ENCODE measurements around the gene HMCN2. TPM values are rescaled to one million over a fixed set of nuclear protein-coding genes. Genes with fewer than 3 reads are reported as not detected.

HMCN2 gene
- total RNA-seq, 1 experiment from 2014 or later, result 5.6 TPM

GRCh38 chr9:130298662-130299279 is 33.2 kb downstream of the HMCN2 start (continued):
- TF ChIP-seq IRF1 (CRISPR knock-in tag; IDR thresholded peaks at IDR 0.05) (no peak), MXD4 (CRISPR knock-in tag; IDR thresholded peaks at IDR 0.05; ENCODE audit: borderline replicate concordance) (no peak), ZSCAN18 (CRISPR knock-in tag; IDR thresholded peaks at IDR 0.05) (no peak), JUN (CRISPR knock-in tag; IDR thresholded peaks at IDR 0.05) (0 out of 2 replicates have a peak, but pooled peaks have one; percentile 60), ESRRA (CRISPR knock-in tag; IDR thresholded peaks at IDR 0.05; ENCODE audit: borderline replicate concordance) (peak; percentile 63; the same call in 1 of the 2 replicates), ZNF138 (CRISPR knock-in tag; conservative IDR thresholded peaks at IDR 0.05) (no peak), AFF4 (CRISPR knock-in tag; IDR thresholded peaks at IDR 0.05; ENCODE audit: borderline replicate concordance) (no peak), NR2C2 (CRISPR knock-in tag; IDR thresholded peaks at IDR 0.05) (0 out of 2 replicates have a peak, but pooled peaks have one; percentile 30), RORB (CRISPR knock-in tag; IDR thresholded peaks at IDR 0.05) (no peak), PREB (CRISPR knock-in tag; IDR thresholded peaks at IDR 0.05; ENCODE audit: borderline replicate concordance) (peak; percentile 69; the same call in 1 of the 2 replicates), ZNF532 (CRISPR knock-in tag; IDR thresholded peaks at IDR 0.05; ENCODE audit: borderline replicate concordance) (no peak)
- TF ChIP-seq, protein P1, sequence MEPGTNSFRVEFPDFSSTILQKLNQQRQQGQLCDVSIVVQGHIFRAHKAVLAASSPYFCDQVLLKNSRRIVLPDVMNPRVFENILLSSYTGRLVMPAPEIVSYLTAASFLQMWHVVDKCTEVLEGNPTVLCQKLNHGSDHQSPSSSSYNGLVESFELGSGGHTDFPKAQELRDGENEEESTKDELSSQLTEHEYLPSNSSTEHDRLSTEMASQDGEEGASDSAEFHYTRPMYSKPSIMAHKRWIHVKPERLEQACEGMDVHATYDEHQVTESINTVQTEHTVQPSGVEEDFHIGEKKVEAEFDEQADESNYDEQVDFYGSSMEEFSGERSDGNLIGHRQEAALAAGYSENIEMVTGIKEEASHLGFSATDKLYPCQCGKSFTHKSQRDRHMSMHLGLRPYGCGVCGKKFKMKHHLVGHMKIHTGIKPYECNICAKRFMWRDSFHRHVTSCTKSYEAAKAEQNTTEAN (CRISPR knock-in tag; IDR thresholded peaks at IDR 0.05), result peak; percentile 61; the same call in 1 of the 2 replicates
- TF ChIP-seq, protein P2, sequence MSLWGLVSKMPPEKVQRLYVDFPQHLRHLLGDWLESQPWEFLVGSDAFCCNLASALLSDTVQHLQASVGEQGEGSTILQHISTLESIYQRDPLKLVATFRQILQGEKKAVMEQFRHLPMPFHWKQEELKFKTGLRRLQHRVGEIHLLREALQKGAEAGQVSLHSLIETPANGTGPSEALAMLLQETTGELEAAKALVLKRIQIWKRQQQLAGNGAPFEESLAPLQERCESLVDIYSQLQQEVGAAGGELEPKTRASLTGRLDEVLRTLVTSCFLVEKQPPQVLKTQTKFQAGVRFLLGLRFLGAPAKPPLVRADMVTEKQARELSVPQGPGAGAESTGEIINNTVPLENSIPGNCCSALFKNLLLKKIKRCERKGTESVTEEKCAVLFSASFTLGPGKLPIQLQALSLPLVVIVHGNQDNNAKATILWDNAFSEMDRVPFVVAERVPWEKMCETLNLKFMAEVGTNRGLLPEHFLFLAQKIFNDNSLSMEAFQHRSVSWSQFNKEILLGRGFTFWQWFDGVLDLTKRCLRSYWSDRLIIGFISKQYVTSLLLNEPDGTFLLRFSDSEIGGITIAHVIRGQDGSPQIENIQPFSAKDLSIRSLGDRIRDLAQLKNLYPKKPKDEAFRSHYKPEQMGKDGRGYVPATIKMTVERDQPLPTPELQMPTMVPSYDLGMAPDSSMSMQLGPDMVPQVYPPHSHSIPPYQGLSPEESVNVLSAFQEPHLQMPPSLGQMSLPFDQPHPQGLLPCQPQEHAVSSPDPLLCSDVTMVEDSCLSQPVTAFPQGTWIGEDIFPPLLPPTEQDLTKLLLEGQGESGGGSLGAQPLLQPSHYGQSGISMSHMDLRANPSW (CRISPR knock-in tag; conservative IDR thresholded peaks at IDR 0.05; ENCODE audit: low read depth), result no peak
- TF ChIP-seq, protein P3, sequence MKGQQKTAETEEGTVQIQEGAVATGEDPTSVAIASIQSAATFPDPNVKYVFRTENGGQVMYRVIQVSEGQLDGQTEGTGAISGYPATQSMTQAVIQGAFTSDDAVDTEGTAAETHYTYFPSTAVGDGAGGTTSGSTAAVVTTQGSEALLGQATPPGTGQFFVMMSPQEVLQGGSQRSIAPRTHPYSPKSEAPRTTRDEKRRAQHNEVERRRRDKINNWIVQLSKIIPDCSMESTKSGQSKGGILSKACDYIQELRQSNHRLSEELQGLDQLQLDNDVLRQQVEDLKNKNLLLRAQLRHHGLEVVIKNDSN (CRISPR knock-in tag; IDR thresholded peaks at IDR 0.05), result peak; percentile 27; the same call in 1 of the 2 replicates
- TF ChIP-seq, protein P4, sequence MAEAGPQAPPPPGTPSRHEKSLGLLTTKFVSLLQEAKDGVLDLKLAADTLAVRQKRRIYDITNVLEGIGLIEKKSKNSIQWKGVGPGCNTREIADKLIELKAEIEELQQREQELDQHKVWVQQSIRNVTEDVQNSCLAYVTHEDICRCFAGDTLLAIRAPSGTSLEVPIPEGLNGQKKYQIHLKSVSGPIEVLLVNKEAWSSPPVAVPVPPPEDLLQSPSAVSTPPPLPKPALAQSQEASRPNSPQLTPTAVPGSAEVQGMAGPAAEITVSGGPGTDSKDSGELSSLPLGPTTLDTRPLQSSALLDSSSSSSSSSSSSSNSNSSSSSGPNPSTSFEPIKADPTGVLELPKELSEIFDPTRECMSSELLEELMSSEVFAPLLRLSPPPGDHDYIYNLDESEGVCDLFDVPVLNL (CRISPR knock-in tag; IDR thresholded peaks at IDR 0.05; ENCODE audit: borderline replicate concordance, low read depth), result no peak
- TF ChIP-seq, protein P5, sequence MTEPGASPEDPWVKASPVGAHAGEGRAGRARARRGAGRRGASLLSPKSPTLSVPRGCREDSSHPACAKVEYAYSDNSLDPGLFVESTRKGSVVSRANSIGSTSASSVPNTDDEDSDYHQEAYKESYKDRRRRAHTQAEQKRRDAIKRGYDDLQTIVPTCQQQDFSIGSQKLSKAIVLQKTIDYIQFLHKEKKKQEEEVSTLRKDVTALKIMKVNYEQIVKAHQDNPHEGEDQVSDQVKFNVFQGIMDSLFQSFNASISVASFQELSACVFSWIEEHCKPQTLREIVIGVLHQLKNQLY (CRISPR knock-in tag; IDR thresholded peaks at IDR 0.05), result no peak

All from WTC11 (cell line).